Esophagus squamous epithelium (tissue), 5 donors: ENCODE data around the gene NAA25. TPM values are rescaled to one million over a fixed set of nuclear protein-coding genes. Genes with fewer than 3 reads are reported as not detected.
"Not testable (repeated sequence)": the region's sequence is repeated elsewhere in the genome, so short reads cannot be mapped to it uniquely, and the experiment has no call there.

Source experiments
- DNase-seq: peaks from one replicate; lab custom pipeline; 2025; lab: John Stamatoyannopoulos, UW
- H3K27ac ChIP-seq, 4 donors: fragments of 200-600 bp; sonication (generic); one replicate each; pipeline ENCODE4 v1.5.1; 2016 to 2019; ENCODE audit warnings: mild to moderate bottlenecking in 1 of 4
- H3K27me3 ChIP-seq, 4 donors: fragments of 200-600 bp; sonication (generic); 1 replicate in 3 of 4; 2 replicates in 1 of 4; pipeline versions ENCODE4 v1.5.1 to v1.6.0; 2017 to 2021; ENCODE audit warnings: antibody characterized with exemption in 1 of 4
- H3K36me3 ChIP-seq, 3 donors: fragments of 200-600 bp; sonication (generic); one replicate each; pipeline ENCODE4 v1.5.1; 2016 to 2019
- H3K4me1 ChIP-seq, 3 donors: fragments of 200-600 bp; sonication (generic); one replicate each; pipeline ENCODE4 v1.5.1; 2017 to 2019
- H3K4me3 ChIP-seq, 4 donors: fragments of 200-600 bp; sonication (generic); 1 replicate in 3 of 4; 2 replicates in 1 of 4; pipeline ENCODE4 v1.5.1; 2016 to 2019; ENCODE audit warnings: mild to moderate bottlenecking in 2 of 4, moderate library complexity in 1 of 4
- H3K9me3 ChIP-seq, 3 donors: fragments of 200-600 bp; sonication (generic); one replicate each; pipeline ENCODE4 v1.5.1; 2016 to 2019
- CTCF ChIP-seq, 6 experiments: fragments of 450-650 bp in 4 of 6; fragments of 200-600 bp in 2 of 6; sonication (generic) in 2 of 6; IDR thresholded peaks; one replicate each; pipeline ENCODE4 v1.5.1; 2016 to 2019; ENCODE audit warnings: antibody characterized with exemption in 6 of 6, mild to moderate bottlenecking in 4 of 6, moderate library complexity in 4 of 6
- POLR2A ChIP-seq, 4 donors: fragments of 450-650 bp; IDR thresholded peaks; one replicate each; pipeline ENCODE4 v1.6.1; 2017; ENCODE audit warnings: antibody characterized with exemption in 4 of 4, mild to moderate bottlenecking in 4 of 4, moderate library complexity in 3 of 4
- WGBS, 2 donors: methylation state at CpG; one replicate each; pipeline ENCODE4 v1.1.5; 2018; 5-methylcytosine and 5-hydroxymethylcytosine counted together
- intact Hi-C: fragments of 100-400 bp; cut with DNase I; formaldehyde crosslinking; loops from one replicate; pipeline ENCODE4 v1.15.0; 2022
- total RNA-seq, 4 donors: library from RNA; depleted of rRNA; stranded (reverse); fragments of >200 nt; gene quantifications; one replicate each; pipeline ENCODE4 v1.1.0, GENCODE V29; 2016
- donor health status: DM: yes; HTN: yes; CAD: no.

The NAA25 gene
- total RNA-seq, 4 donors from 2014 or later = 12.6 to 36.6 (median 26.4) TPM

GRCh38 chr12:112005419-112006395 is 102.9 kb downstream of the NAA25 start:
- Histone ChIP-seq H3K9me3 (no peaks in the 10 kb centered on the region), H3K27ac (peak overlapping the region in 3 of 4 donors; percentile 5 to 69 (median 63)), H3K4me3 (peak overlapping the region in 3 of 4 donors; percentile 8 to 25 (median 22)), H3K4me1 (peaks cover 0 to 39% (median 0%) of the 10 kb centered on the region in 3 donors), H3K27me3 (no peaks in the 10 kb centered on the region), H3K36me3 (peaks cover 0 to 15% (median 0%) of the 10 kb centered on the region in 3 donors)
- intact Hi-C loops = no loop called here
- no peak for TF ChIP-seq POLR2A (IDR thresholded peaks at IDR 0.05)
- TF ChIP-seq CTCF (IDR thresholded peaks at IDR 0.05) = no peak
- no peak for DNase-seq
- WGBS, 2 donors = 42 to 51% methylated on average over 6 of the region's 6 CpGs

- Histone ChIP-seq H3K27me3 (no peaks in the 10 kb centered on the region), H3K27ac (no peak overlapping the region), H3K36me3 (peaks cover 0 to 15% (median 0%) of the 10 kb centered on the region in 3 donors), H3K4me1 (peaks cover 0 to 33% (median 0%) of the 10 kb centered on the region in 3 donors), H3K9me3 (no peaks in the 10 kb centered on the region), H3K4me3 (no peak overlapping the region)
- no peak for DNase-seq
- TF ChIP-seq CTCF (IDR thresholded peaks at IDR 0.05) = no peak
- no peak for TF ChIP-seq POLR2A (IDR thresholded peaks at IDR 0.05)
- intact Hi-C loops = no loop called here
- WGBS, 2 donors = 94 to 100% methylated on average over 3 of the region's 3 CpGs
Observed at GRCh38 chr12:112004041-112004440, 104.5 kb downstream of the NAA25 start.

- no peak overlapping the region for H3K4me3 ChIP-seq
- H3K4me1 ChIP-seq = peaks cover 0 to 28% (median 0%) of the 10 kb centered on the region in 3 donors
- H3K27me3 ChIP-seq = no peaks in the 10 kb centered on the region
- H3K9me3 ChIP-seq = no peaks in the 10 kb centered on the region
- H3K27ac ChIP-seq = peak overlapping the region in 1 of 4 donors; percentile 39
- DNase-seq = no peak
- H3K36me3 ChIP-seq = peaks cover 0 to 15% (median 0%) of the 10 kb centered on the region in 3 donors
- intact Hi-C loops = no loop called here
- no peak for TF ChIP-seq CTCF (IDR thresholded peaks at IDR 0.05)
- TF ChIP-seq POLR2A (IDR thresholded peaks at IDR 0.05) = no peak
Observed at GRCh38 chr12:112001576-112001975, 107.0 kb downstream of the NAA25 start.

GRCh38 chr12:112000820-112001219 is 107.8 kb downstream of the NAA25 start:
- Histone ChIP-seq H3K27me3 (no peaks in the 10 kb centered on the region), H3K36me3 (peaks cover 0 to 15% (median 0%) of the 10 kb centered on the region in 3 donors), H3K4me3 (no peak overlapping the region), H3K27ac (no peak overlapping the region), H3K4me1 (peaks cover 0 to 21% (median 0%) of the 10 kb centered on the region in 3 donors), H3K9me3 (no peaks in the 10 kb centered on the region)
- no peak for DNase-seq
- TF ChIP-seq POLR2A (IDR thresholded peaks at IDR 0.05) (no peak), CTCF (IDR thresholded peaks at IDR 0.05) (no peak)
- WGBS, 2 donors = 84 to 92% methylated on average over 6 to 8 of the region's 8 CpGs
- intact Hi-C loops = no loop called here

GRCh38 chr12:111999129-111999528 is 109.5 kb downstream of the NAA25 start:
- 73 to 79% methylated on average over 9 of the region's 9 CpGs for WGBS, 2 donors
- H3K9me3 ChIP-seq, H3K27ac ChIP-seq, H3K4me3 ChIP-seq, DNase-seq, intact Hi-C loops, H3K27me3 ChIP-seq: not testable (repeated sequence)
- peaks cover 0 to 25% (median 8%) of the 10 kb centered on the region in 3 donors for H3K4me1 ChIP-seq
- peaks cover 0 to 15% (median 0%) of the 10 kb centered on the region in 3 donors for H3K36me3 ChIP-seq
